Measurements from ENCODE around the gene DMAC2.
"Not testable (repeated sequence)": the region's sequence is repeated elsewhere in the genome, so short reads cannot be mapped to it uniquely, and the experiment has no call there.

Gene DMAC2

GRCh38 chr19:41397086-41398049 lies 42.3 kb downstream of the DMAC2 start, which contains the start of the genes BCKDHA and EXOSC5:
Gene BCKDHA (plus strand): TSS chr19:41397818. CDS start chr19:41397828, 10 bp downstream.
Gene EXOSC5 (minus strand): TSS chr19:41397359. CDS start chr19:41397328, 31 bp downstream.
- peak; percentile 97 to 100 for DNase-seq

DNA sequence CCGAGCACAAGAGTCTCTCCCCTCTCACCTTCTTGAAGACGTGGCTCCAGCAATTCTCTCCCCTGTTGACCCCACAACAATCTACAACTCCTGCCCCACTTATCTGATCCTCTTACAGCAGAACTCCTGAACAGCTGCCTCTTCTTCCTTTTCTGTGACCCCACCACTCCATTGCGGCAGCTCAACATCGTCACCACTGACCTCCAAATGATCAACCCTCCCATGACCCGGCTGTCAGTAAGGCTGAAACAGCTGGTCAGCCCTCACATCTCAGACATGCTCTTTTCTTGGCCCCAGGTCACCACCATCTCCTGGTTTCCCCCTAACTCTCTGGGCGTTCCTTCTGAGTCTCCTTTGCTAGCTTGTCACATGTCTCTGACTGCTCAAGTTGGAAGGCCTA lies 44.4 kb downstream of the DMAC2 start:
- no peak for DNase-seq

DNA sequence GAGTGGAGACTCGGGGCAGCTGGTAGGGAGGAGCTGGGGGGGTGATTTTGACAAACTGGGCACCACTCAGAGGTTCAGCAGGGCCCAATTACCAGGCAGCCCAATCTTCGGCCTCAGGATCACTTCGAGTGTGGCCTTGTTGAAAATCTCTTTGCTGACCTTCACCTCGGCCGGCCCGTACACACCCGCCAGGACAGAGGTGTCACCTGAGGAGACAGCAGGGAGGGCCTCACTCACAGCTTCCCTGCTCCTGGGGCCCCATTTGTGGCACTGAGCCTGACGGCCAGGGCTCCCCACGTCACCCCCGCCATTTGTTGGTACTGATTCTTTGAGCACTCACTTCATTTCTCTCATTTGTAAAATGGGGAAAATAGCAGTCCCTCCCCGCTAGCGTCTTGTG lies 46.9 kb downstream of the DMAC2 start:
- no peak for DNase-seq

DNA sequence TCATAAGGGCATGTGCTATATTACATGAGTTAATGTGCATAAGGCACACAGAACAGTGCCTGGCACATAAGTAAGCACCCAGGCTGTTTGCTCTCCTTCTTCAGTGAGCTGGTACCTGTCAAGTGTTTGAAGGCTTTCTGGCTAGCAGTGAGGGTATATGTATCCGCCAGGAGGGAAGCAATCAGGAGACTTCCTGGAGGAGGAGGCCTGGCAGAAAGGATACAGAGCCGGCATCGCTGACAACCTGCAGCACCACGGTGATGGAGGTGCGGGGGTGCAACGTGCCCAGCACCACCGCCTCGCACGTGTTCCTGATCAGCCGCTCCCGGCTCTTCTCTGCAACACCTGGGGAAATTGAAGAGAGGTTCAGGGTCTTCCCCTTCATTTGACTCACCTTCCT lies 48.1 kb downstream of the DMAC2 start:
- no peak for DNase-seq

DNA sequence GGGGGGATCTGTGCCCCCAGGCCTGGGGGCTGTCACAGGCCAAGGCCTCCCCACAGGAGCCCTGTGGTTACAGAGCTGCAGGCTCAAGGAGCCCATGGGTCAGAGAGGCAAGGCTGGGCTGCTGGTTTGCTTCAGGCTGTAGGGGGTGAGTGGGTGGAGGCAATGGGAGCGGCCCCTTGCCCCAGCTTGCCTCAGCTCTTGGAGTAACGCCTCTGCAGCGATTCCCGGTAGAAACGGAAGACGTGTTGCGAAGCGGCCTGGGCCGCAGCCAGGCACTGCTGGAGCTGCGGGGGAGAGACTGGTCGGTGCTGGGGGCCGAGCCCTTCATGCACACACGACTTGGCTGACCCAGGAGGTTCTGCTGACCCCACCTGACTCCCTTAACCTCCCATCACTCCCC lies 53.3 kb downstream of the DMAC2 start:
- no peak for DNase-seq

DNA sequence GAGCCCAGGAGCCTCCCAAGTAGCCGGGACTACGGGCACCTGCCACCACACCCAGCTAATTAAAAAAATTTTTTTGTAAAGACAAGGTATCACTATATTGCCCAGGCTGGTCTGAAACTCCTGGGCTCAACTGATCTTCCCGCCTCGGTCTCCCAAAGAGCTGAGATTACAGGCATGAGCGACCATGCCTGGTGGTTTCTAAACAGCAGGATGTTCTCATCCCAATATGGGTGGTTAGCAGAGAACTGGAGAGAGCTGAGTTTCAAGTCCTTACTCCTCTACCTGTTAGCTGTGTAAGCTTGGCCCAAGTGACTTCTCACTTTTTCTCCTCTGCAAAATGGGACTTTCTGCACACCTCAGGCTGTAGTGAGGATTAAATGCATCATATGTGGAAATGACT lies 55.4 kb downstream of the DMAC2 start:
- no peak for DNase-seq

DNA sequence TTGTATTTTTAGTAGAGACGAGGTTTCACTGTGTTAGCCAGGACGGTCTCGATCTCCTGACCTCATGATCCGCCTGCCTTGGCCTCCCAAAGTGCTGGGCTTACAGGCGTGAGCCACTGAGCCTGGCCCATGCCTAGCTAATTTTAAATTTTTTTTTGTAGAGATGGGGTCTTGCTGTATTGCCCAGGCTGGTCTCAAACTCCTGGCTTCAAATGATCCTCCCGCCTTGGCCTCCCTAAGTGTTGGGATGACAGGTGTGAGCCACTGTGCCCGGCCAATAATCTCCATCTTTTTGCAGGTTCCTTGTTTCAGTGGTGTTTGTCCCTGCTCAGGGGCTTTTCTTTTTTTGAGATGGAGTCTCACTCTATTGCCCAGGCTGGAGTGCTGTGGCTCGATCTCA lies 58.2 kb downstream of the DMAC2 start:
- not testable (repeated sequence) for DNase-seq

Data from stimulated activated CD4-positive, alpha-beta T cell treated with anti-CD3 and anti-CD28 coated beads, Interleukin-4, amount 100 ng/mL, for 4 hours (primary cell).